ENCODE results near the gene ADK.
A peak's percentile ranks its signal among the peaks of the same experiment; 100 is the strongest.

ADK gene

DNA sequence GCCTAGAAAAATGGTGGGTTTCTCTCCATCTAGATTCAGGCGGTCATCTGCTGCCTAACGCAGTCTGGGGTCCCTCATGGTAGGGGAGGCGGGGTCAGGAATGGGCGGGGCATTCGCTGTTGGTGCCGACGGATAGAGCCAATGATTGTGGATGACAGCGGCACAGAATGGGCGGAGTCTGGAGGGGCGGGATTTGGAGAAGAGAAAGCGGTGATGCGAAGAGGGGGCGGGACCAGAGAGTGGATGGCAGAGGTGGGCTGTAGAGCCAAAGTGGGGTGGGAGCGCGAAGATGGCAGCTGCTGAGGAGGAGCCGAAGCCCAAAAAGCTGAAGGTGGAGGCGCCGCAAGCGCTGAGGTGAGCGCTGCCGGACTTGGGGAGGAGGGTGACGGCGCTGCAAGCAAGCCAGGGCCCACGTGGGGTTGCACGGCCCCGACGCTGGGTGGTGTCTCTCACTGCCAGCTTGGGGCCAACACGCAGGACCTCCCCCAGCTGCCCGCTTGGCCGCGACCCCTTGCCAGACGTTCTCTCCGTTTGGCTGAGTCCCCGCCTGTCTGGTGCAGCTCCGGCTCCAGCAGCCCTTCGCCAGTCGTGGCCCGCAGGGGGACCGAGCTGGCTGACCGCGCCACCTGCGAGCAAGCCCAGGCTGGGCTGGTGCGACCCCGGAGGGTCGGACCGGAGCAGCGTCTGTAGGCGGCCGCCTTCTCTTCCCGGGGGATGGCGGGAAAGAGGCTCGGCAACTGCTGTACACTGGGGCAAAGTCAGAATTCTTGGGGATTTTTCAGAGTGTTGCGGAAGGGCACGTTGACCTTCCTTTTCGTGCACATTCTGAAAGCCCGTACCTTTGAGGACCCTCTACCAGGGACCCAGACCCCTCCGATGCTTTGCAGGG lies at the start of gene ADK:
ADK (plus strand) TSS at position 232 of the 889 bp plus-strand sequence; CDS start at position 290, 58 bp downstream.
- no peaks in the 10 kb centered on the region for H3K9me2 ChIP-seq (replicated peaks; ENCODE audit: low read depth, low read length)
- peaks cover 70% of the 10 kb centered on the region for H3K79me2 ChIP-seq (ENCODE audit: insufficient read depth, low read length)
- no peak for TF ChIP-seq EZH2phosphoT487 (IDR thresholded peaks at IDR 0.05; ENCODE audit: borderline replicate concordance)
- TF ChIP-seq, protein P1, sequence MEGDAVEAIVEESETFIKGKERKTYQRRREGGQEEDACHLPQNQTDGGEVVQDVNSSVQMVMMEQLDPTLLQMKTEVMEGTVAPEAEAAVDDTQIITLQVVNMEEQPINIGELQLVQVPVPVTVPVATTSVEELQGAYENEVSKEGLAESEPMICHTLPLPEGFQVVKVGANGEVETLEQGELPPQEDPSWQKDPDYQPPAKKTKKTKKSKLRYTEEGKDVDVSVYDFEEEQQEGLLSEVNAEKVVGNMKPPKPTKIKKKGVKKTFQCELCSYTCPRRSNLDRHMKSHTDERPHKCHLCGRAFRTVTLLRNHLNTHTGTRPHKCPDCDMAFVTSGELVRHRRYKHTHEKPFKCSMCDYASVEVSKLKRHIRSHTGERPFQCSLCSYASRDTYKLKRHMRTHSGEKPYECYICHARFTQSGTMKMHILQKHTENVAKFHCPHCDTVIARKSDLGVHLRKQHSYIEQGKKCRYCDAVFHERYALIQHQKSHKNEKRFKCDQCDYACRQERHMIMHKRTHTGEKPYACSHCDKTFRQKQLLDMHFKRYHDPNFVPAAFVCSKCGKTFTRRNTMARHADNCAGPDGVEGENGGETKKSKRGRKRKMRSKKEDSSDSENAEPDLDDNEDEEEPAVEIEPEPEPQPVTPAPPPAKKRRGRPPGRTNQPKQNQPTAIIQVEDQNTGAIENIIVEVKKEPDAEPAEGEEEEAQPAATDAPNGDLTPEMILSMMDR (conservative IDR thresholded peaks at IDR 0.05; ENCODE audit: low read length): peak; percentile 25; the same call in 1 of the 2 replicates
- peak within 1 kb of the TSS; percentile 88 for H3K4me3 ChIP-seq (ENCODE audit: low read length, poor library complexity, severe bottlenecking)
- H3K36me3 ChIP-seq (ENCODE audit: insufficient read depth, low read length): no peaks in the 10 kb centered on the region
- peaks cover 30% of the 10 kb centered on the region for H3K4me1 ChIP-seq (ENCODE audit: insufficient read depth, low read length, poor library complexity, severe bottlenecking)
- peak within 1 kb of the TSS; percentile 89 for H3K9ac ChIP-seq (ENCODE audit: low read depth, low read length, poor library complexity, severe bottlenecking)
- peak within 1 kb of the TSS; percentile 98 for H3K4me2 ChIP-seq (ENCODE audit: low read depth, low read length, poor library complexity, severe bottlenecking)
- H3K27me3 ChIP-seq (ENCODE audit: insufficient read depth, low read length, poor library complexity, severe bottlenecking): no peaks in the 10 kb centered on the region
- H3K9me3 ChIP-seq (ENCODE audit: insufficient read depth, low read depth, low read length): no peaks in the 10 kb centered on the region
- H4K20me1 ChIP-seq (ENCODE audit: insufficient read depth, low read length, poor library complexity, severe bottlenecking): peaks cover 16% of the 10 kb centered on the region
- H2AFZ ChIP-seq (ENCODE audit: low read length): peak within 1 kb of the TSS; percentile 87
- no peaks in the 10 kb centered on the region for H3F3A ChIP-seq (ENCODE audit: low read depth)

GRCh38 chr10:74103560-74104258 lies 47.3 kb upstream of the ADK start:
- H3K36me3 ChIP-seq (ENCODE audit: insufficient read depth, low read length): peaks cover 59% of the 10 kb centered on the region; the same call in 1 of the 2 replicates
- no peaks in the 10 kb centered on the region for H3K27me3 ChIP-seq (ENCODE audit: insufficient read depth, low read length, poor library complexity, severe bottlenecking)
- H2AFZ ChIP-seq (ENCODE audit: low read length): no peak overlapping the region
- H4K20me1 ChIP-seq (ENCODE audit: insufficient read depth, low read length, poor library complexity, severe bottlenecking): no peaks in the 10 kb centered on the region
- H3F3A ChIP-seq (ENCODE audit: low read depth): no peaks in the 10 kb centered on the region
- no peaks in the 10 kb centered on the region for H3K9me3 ChIP-seq (ENCODE audit: insufficient read depth, low read depth, low read length)
- TF ChIP-seq EZH2phosphoT487 (IDR thresholded peaks at IDR 0.05; ENCODE audit: borderline replicate concordance): no peak
- TF ChIP-seq, protein P1 (conservative IDR thresholded peaks at IDR 0.05; ENCODE audit: low read length): peak; percentile 65
- H3K79me2 ChIP-seq (ENCODE audit: insufficient read depth, low read length): no peaks in the 10 kb centered on the region
- H3K9me2 ChIP-seq (replicated peaks; ENCODE audit: low read depth, low read length): no peaks in the 10 kb centered on the region
- H3K4me1 ChIP-seq (ENCODE audit: insufficient read depth, low read length, poor library complexity, severe bottlenecking): peaks cover 5% of the 10 kb centered on the region
- no peak overlapping the region for H3K9ac ChIP-seq (ENCODE audit: low read depth, low read length, poor library complexity, severe bottlenecking)
- H3K4me2 ChIP-seq (ENCODE audit: low read depth, low read length, poor library complexity, severe bottlenecking): no peak overlapping the region
- no peak overlapping the region for H3K4me3 ChIP-seq (ENCODE audit: low read length, poor library complexity, severe bottlenecking)

DNA sequence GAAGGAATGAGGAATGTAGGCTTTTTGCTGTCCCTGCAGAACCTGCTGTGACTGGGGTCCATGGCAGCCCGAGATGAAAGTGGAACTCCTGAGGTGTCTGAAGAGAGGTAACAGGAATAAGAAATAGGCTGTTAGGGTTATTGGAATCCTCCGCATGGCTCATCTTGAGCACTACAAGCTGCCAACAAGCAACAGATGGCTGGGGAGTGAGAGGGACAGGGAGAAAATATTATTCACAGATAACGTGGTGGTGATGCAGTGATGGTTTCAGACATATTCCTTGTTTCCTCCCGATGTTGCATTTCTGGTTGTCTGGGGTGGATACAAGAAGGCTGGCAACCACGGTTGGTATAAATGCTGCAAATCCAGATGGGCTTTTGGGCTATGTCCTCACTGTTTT lies 46.5 kb upstream of the ADK start:
- H4K20me1 ChIP-seq (ENCODE audit: insufficient read depth, low read length, poor library complexity, severe bottlenecking): no peaks in the 10 kb centered on the region
- H3K4me1 ChIP-seq (ENCODE audit: insufficient read depth, low read length, poor library complexity, severe bottlenecking): no peaks in the 10 kb centered on the region
- H3K36me3 ChIP-seq (ENCODE audit: insufficient read depth, low read length): peaks cover 60% of the 10 kb centered on the region; the same call in 1 of the 2 replicates
- H3K27me3 ChIP-seq (ENCODE audit: insufficient read depth, low read length, poor library complexity, severe bottlenecking): no peaks in the 10 kb centered on the region
- H3K79me2 ChIP-seq (ENCODE audit: insufficient read depth, low read length): no peaks in the 10 kb centered on the region
- H2AFZ ChIP-seq (ENCODE audit: low read length): no peak overlapping the region
- H3F3A ChIP-seq (ENCODE audit: low read depth): no peaks in the 10 kb centered on the region
- H3K9me2 ChIP-seq (replicated peaks; ENCODE audit: low read depth, low read length): no peaks in the 10 kb centered on the region
- H3K4me3 ChIP-seq (ENCODE audit: low read length, poor library complexity, severe bottlenecking): no peak overlapping the region
- TF ChIP-seq EZH2phosphoT487 (IDR thresholded peaks at IDR 0.05; ENCODE audit: borderline replicate concordance): no peak
- TF ChIP-seq, protein P1 (conservative IDR thresholded peaks at IDR 0.05; ENCODE audit: low read length): no peak
- no peak overlapping the region for H3K9ac ChIP-seq (ENCODE audit: low read depth, low read length, poor library complexity, severe bottlenecking)
- no peaks in the 10 kb centered on the region for H3K9me3 ChIP-seq (ENCODE audit: insufficient read depth, low read depth, low read length)
- no peak overlapping the region for H3K4me2 ChIP-seq (ENCODE audit: low read depth, low read length, poor library complexity, severe bottlenecking)

Data from Loucy (cell line).